ENCODE data around the gene VAMP8. TPM values are rescaled to one million over a fixed set of nuclear protein-coding genes. Genes with fewer than 3 reads are reported as not detected.

The VAMP8 gene
- total and polyA plus RNA-seq, 10 of the 15 experiments (the other 5 are each of a cell fraction or from before 2014, with no cell fraction given), result 93.6 to 744 (median 217) TPM

DNA sequence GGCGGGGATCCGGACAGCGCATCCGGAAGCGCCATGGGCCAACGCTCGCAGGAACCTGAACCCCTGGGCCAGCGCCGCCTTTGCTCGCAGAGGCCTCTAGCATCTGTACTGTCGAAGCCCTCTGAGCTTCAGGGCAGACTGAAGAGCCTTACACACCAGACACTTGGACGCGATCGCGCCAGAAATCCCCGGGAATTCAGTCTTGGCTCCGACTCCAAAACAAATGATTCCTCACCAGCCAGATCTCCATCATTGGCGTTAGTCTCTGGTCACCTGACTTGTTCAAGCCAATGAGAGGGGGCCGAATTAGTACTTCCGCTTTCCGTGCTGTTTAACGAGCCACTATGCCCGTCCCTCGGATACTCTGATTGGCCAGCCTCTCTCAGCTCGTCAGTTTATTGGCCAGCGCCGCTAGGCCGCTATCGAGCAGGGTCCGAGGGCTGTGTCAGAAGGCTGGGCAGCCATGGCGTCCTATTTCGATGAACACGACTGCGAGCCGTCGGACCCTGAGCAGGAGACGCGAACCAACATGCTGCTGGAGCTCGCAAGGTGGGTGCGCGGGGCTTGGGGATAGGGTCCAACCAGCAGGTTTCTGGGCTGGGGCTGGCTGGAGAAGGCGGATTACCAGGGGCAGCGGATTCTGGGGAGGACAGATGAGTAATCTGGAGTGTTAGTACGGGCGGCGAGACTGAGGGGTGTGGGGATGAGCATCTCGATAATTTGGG lies 18.1 kb downstream of the VAMP8 start, which contains the start of gene RNF181:
TSS of gene RNF181 (plus strand) at position 445 of the 725 bp plus-strand sequence. CDS start at position 464, 19 bp downstream.
- RAD21 ChIA-PET (ENCODE audit: unreplicated experiment), result interaction anchor here (0.6 to 2.2 kb wide), 10 partner anchors 10 to 268 kb away, joined by 3 to 9 read pairs (median 6); partner anchors contain the start of genes MAT2A, SH2D6, TGOLN2 and VAMP8
- H3K4me1 ChIP-seq (ENCODE audit: control insufficient read depth, insufficient read depth, low read length), result peaks cover 9% of the 10 kb centered on the region
- BruUV-seq (replicated peaks), result no TSS peak
- TF ChIP-seq NRF1 (conservative IDR thresholded peaks at IDR 0.05; ENCODE audit: low read depth, low read length), result no peak
- TF ChIP-seq SUZ12 (IDR thresholded peaks at IDR 0.05; ENCODE audit: unreplicated experiment), result no peak
- TF ChIP-seq, protein P1, sequence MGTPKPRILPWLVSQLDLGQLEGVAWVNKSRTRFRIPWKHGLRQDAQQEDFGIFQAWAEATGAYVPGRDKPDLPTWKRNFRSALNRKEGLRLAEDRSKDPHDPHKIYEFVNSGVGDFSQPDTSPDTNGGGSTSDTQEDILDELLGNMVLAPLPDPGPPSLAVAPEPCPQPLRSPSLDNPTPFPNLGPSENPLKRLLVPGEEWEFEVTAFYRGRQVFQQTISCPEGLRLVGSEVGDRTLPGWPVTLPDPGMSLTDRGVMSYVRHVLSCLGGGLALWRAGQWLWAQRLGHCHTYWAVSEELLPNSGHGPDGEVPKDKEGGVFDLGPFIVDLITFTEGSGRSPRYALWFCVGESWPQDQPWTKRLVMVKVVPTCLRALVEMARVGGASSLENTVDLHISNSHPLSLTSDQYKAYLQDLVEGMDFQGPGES (IDR thresholded peaks at IDR 0.05), result peak; percentile 74
- peak; percentile 28; the same call in 1 of the 2 replicates for TF ChIP-seq HCFC1 (IDR thresholded peaks at IDR 0.05; ENCODE audit: low read length)
- peak; percentile 63 for TF ChIP-seq MAX (IDR thresholded peaks at IDR 0.05; ENCODE audit: low read depth, low read length)
- 0 out of 2 replicates have a peak, but pooled peaks have one; percentile 8 for TF ChIP-seq BACH1 (IDR thresholded peaks at IDR 0.05; ENCODE audit: borderline replicate concordance)
- TF ChIP-seq POLR2A (IDR thresholded peaks at IDR 0.05; ENCODE audit: low read depth, low read length), result peak; percentile 97
- no peak for TF ChIP-seq ZNF622 (IDR thresholded peaks at IDR 0.05)
- TF ChIP-seq ZBTB33 (IDR thresholded peaks at IDR 0.05), result no peak
- TF ChIP-seq EP300 (IDR thresholded peaks at IDR 0.05; ENCODE audit: borderline replicate concordance in 1 of 2, control insufficient read depth in 1 of 2, low read depth in 2 of 2, low read length in 2 of 2), result no peak
- no peak for TF ChIP-seq ZNF384 (IDR thresholded peaks at IDR 0.05; ENCODE audit: borderline replicate concordance, low read depth, low read length)
- peak; percentile 42; the same call in 1 of the 2 replicates for TF ChIP-seq LARP7 (IDR thresholded peaks at IDR 0.05)
- TF ChIP-seq, protein P2, sequence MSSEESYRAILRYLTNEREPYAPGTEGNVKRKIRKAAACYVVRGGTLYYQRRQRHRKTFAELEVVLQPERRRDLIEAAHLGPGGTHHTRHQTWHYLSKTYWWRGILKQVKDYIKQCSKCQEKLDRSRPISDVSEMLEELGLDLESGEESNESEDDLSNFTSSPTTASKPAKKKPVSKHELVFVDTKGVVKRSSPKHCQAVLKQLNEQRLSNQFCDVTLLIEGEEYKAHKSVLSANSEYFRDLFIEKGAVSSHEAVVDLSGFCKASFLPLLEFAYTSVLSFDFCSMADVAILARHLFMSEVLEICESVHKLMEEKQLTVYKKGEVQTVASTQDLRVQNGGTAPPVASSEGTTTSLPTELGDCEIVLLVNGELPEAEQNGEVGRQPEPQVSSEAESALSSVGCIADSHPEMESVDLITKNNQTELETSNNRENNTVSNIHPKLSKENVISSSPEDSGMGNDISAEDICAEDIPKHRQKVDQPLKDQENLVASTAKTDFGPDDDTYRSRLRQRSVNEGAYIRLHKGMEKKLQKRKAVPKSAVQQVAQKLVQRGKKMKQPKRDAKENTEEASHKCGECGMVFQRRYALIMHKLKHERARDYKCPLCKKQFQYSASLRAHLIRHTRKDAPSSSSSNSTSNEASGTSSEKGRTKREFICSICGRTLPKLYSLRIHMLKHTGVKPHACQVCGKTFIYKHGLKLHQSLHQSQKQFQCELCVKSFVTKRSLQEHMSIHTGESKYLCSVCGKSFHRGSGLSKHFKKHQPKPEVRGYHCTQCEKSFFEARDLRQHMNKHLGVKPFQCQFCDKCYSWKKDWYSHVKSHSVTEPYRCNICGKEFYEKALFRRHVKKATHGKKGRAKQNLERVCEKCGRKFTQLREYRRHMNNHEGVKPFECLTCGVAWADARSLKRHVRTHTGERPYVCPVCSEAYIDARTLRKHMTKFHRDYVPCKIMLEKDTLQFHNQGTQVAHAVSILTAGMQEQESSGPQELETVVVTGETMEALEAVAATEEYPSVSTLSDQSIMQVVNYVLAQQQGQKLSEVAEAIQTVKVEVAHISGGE (CRISPR knock-in tag; IDR thresholded peaks at IDR 0.05), result no peak
- TF ChIP-seq ETV6 (conservative IDR thresholded peaks at IDR 0.05 in 1 of 2, IDR thresholded peaks at IDR 0.05 in 1 of 2; ENCODE audit: borderline replicate concordance in 1 of 2, low read depth in 1 of 2), result no peak
- TF ChIP-seq PML (IDR thresholded peaks at IDR 0.05; ENCODE audit: low read length), result peak; percentile 88

More for the DNA sequence above, 18.1 kb downstream of the VAMP8 start, which contains the start of gene RNF181:
- ATAC-seq, result peak; percentile 100
- H3K9me3 ChIP-seq (replicated peaks; ENCODE audit: control insufficient read depth, insufficient read depth, low read length), result no peaks in the 10 kb centered on the region
- WGBS (ENCODE audit: insufficient coverage, insufficient replicate concordance, low lambda C conversion rate, missing lambda C conversion rate), result under 1% methylated on average over 47 of the region's 47 CpGs
- H3K79me2 ChIP-seq (ENCODE audit: control insufficient read depth, insufficient read depth, low read length), result peaks cover 28% of the 10 kb centered on the region
- ChIA-PET SMC1A (ENCODE audit: uncharacterized antibody, unreplicated experiment) (interaction anchor here (0.7 to 3.2 kb wide), 13 partner anchors 9 to 192 kb away, joined by 3 to 20 read pairs (median 4); partner anchors contain the start of genes C2orf68, GGCX, MAT2A and SH2D6), POLR2A (interaction anchor here (0.6 to 3.8 kb wide), 18 partner anchors 8 to 241 kb away, joined by 3 to 57 read pairs (median 4); partner anchors contain the start of genes C2orf68, ELMOD3, GGCX and MAT2A), CTCF (interaction anchor here (0.6 to 1.7 kb wide), 10 partner anchors 8 to 599 kb away, joined by 3 to 7 read pairs (median 5); no protein-coding TSS in a partner anchor)
- H3K4me3 ChIP-seq, result peak within 1 kb of the TSS; percentile 97
- peaks cover 0 to 14% of the 10 kb centered on the region in 2 experiments; a peak in 3 of 4 replicates for H3K36me3 ChIP-seq (ENCODE audit: control insufficient read depth in 2 of 2, insufficient read depth in 2 of 2, low read length in 1 of 2)
- peak; percentile 94 for DNase-seq (ENCODE audit: low read depth, low spot score)
- peak within 1 kb of the TSS; percentile 89 for H3K27ac ChIP-seq (ENCODE audit: control insufficient read depth, insufficient read depth)
- in situ Hi-C loops (cut with MboI) (no loop called here), intact Hi-C loops (cut with micrococcal nuclease; ENCODE audit: unreplicated experiment) (no loop called here)
- FAIRE-seq, result peak; percentile 99
- peak within 1 kb of the TSS; percentile 95 for H3K9ac ChIP-seq (ENCODE audit: control insufficient read depth, insufficient read depth, low read length)
- no peaks in the 10 kb centered on the region for H4K20me1 ChIP-seq (ENCODE audit: control insufficient read depth, insufficient read depth)
- H2AFZ ChIP-seq (ENCODE audit: control insufficient read depth, low read depth, low read length), result peak within 1 kb of the TSS; percentile 82
- H3K4me2 ChIP-seq (ENCODE audit: control insufficient read depth, insufficient read depth), result peak within 1 kb of the TSS; percentile 86
- H3K27me3 ChIP-seq (replicated peaks in 1 of 2; ENCODE audit: control insufficient read depth in 2 of 2, insufficient read depth in 2 of 2, low read length in 1 of 2), result no peaks in the 10 kb centered on the region

All from GM12878 (cell line).